Osteocyte (in vitro differentiated cells): ENCODE data around the gene BIN1. TPM values are rescaled to one million over a fixed set of nuclear protein-coding genes. Genes with fewer than 3 reads are reported as not detected.

Experiments
- DNase-seq: peaks from one replicate; pipeline ENCODE4 v3.0.0; 2021; ENCODE audit warnings: mixed read lengths; ENCODE audit not compliant: unreplicated experiment; ENCODE audit errors: extremely low spot score
- H3K27ac Mint-ChIP-seq: one replicate; pipeline ENCODE4 v1.8.0; 2021; ENCODE audit warnings: mild to moderate bottlenecking, mixed read lengths; ENCODE audit not compliant: unreplicated experiment
- H3K27me3 Mint-ChIP-seq: one replicate; pipeline ENCODE4 v1.8.0; 2021; ENCODE audit warnings: mixed read lengths; ENCODE audit not compliant: unreplicated experiment
- H3K36me3 Mint-ChIP-seq: one replicate; pipeline ENCODE4 v1.8.0; 2021; ENCODE audit warnings: mixed read lengths; ENCODE audit not compliant: unreplicated experiment
- H3K4me1 Mint-ChIP-seq: one replicate; pipeline ENCODE4 v1.8.0; 2021; ENCODE audit warnings: mixed read lengths; ENCODE audit not compliant: unreplicated experiment
- H3K4me3 Mint-ChIP-seq: one replicate; pipeline ENCODE4 v1.8.0; 2021; ENCODE audit warnings: mild to moderate bottlenecking, moderate library complexity, mixed read lengths; ENCODE audit not compliant: unreplicated experiment
- H3K9me3 Mint-ChIP-seq: one replicate; pipeline ENCODE4 v1.8.0; 2021; ENCODE audit warnings: mixed read lengths; ENCODE audit not compliant: unreplicated experiment
- CTCF ChIP-seq: fragments of 200-600 bp; sonication (generic); IDR thresholded peaks from 2 replicates; pipeline ENCODE4 v1.5.0; 2021; ENCODE audit warnings: antibody characterized with exemption, mild to moderate bottlenecking, moderate library complexity
- total RNA-seq: library from RNA; stranded (reverse); gene quantifications from 2 replicates; pipeline ENCODE4 v1.2.1, GENCODE V29; 2021

BIN1 gene
- total RNA-seq, 1 donor from 2014 or later: 101 TPM

DNA sequence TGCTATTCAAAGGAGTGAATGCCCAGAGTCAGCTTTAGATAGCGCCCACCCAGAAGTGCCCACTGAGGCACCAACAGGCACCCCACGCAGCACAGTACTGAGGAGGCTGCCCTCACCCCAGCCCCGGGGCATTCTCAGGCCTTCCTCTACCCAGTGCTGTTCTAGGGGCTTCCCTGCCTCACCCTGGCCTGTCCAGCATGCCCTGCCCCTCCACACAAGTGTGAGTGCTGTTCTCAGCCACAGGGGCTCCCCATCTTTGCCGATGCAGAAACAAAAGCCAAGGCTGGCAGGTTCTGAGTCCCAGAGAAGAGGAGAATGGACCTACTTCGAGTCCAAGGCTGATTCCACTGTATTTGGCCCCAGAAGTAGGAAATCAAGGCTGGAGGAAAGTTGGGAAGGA is 15.8 kb downstream of the BIN1 start:
- H3K9me3 Mint-ChIP-seq: no peaks in the 10 kb centered on the region
- no peak overlapping the region for H3K27ac Mint-ChIP-seq

DNA sequence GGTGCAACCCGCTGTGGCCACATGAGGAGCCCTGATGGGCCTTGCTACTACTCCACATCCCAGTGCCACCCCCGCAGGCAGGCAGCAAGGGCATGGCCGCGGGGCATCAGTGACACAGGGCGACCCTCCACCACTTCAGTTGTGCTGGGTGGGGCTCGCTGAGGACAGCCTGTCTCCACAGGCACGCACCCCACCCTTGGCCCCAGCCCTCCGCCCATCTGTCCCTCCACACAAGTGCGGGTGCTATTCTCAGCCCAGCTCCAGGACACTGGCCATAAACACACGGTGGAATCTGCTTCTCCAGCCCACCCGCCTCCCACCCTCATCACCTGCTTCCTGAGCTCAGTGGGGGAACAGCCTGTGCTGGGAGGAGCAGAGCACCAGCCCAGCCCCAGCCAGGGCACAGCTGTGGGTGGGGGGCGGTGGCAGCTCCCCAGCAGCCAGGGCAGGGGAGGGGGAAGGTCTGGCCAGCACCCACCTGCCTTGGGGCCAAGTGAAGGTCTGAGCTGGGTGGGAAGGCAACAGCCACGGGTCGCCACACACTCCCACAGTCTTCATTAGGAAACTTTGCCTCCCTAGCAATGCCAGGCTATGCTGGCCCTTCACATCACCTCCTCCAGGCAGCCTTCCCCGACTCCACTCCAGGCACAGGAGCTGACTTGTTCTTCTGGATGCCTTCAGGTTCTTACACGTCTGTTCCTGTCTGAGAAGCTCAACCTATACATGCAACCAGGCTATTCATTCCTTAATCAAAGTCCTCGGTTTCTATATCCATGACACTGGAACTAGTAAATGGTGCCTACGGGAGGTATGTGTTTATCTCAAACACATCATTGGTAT is 16.5 kb downstream of the BIN1 start:
- no peak overlapping the region for H3K4me3 Mint-ChIP-seq
- H3K36me3 Mint-ChIP-seq: no peaks in the 10 kb centered on the region
- H3K9me3 Mint-ChIP-seq: no peaks in the 10 kb centered on the region
- no peak for DNase-seq
- H3K27ac Mint-ChIP-seq: no peak overlapping the region
- H3K4me1 Mint-ChIP-seq: peaks cover 83% of the 10 kb centered on the region
- H3K27me3 Mint-ChIP-seq: no peaks in the 10 kb centered on the region
- no peak for TF ChIP-seq CTCF

More for the DNA sequence above, 15.8 kb downstream of the BIN1 start:
- Mint-ChIP-seq H3K4me1 (peaks cover 85% of the 10 kb centered on the region), H3K4me3 (no peak overlapping the region), H3K36me3 (no peaks in the 10 kb centered on the region), H3K27me3 (no peaks in the 10 kb centered on the region)
- no peak for TF ChIP-seq CTCF
- DNase-seq: no peak

DNA sequence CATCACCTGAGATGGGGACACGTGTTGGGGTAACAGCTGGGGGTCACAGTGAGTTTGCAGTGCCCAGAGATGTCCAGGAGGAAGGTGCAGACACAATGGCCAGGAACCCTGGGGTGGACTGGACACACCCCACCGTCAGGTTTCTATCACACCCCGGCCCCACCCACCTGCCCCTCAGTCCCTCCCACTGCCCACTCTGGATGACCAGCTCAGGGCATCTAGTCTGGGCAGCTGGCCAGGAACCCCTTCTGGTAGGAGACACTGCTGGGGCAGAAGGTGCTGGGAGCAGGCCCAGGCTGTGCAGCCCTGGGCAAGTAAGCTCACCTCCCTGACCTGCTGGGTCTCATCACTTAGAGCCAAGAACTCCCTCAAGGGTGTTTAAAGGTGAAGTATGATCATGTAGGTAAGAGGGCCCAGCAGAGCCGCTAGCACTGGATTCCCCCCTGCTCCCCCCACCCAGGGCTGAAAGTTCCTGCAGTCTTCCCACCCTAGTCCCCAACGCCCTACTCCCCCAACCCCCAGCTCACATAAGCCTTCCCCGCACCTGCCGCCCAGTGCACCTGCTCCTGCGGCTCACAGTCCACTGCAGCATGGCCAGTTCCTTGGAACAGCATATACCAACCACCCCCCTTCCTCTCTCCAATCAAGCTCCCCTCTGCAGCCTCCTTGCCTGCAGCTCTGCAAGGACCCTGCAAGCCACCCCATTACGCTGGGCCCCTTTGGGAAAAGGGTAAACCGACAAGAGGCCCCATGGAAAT is 17.3 kb downstream of the BIN1 start:
- no peak for DNase-seq
- Mint-ChIP-seq H3K27me3 (no peaks in the 10 kb centered on the region), H3K4me3 (no peak overlapping the region), H3K4me1 (peaks cover 81% of the 10 kb centered on the region), H3K36me3 (no peaks in the 10 kb centered on the region), H3K9me3 (no peaks in the 10 kb centered on the region), H3K27ac (no peak overlapping the region)
- TF ChIP-seq CTCF: no peak

- H3K27ac Mint-ChIP-seq: peak overlapping the region; percentile 94
- H3K4me1 Mint-ChIP-seq: peaks cover 81% of the 10 kb centered on the region
- DNase-seq: no peak
These were observed 18.2 kb downstream of the BIN1 start for GRCh38 chr2:127088706-127089105.

More at GRCh38 chr2:127088706-127089105, 18.2 kb downstream of the BIN1 start:
- H3K9me3 Mint-ChIP-seq: no peaks in the 10 kb centered on the region
- TF ChIP-seq CTCF: no peak
- H3K27me3 Mint-ChIP-seq: no peaks in the 10 kb centered on the region
- no peaks in the 10 kb centered on the region for H3K36me3 Mint-ChIP-seq
- H3K4me3 Mint-ChIP-seq: no peak overlapping the region
